GM18867 (cell line): Measurements from ENCODE around the gene PHLDB1.
"Not testable (repeated sequence)": the region's sequence is repeated elsewhere in the genome, so short reads cannot be mapped to it uniquely, and the experiment has no call there.

Experiments
- ATAC-seq: cut with Tn5 transposase; IDR thresholded peaks from one replicate; pipeline ENCODE4 v1.9.1; 2021; ENCODE audit warnings: mild to moderate bottlenecking, moderate library complexity; ENCODE audit not compliant: unreplicated experiment

The PHLDB1 gene

GRCh38 chr11:118682372-118682771 is 75.0 kb downstream of the PHLDB1 start:
- ATAC-seq = no peak

- not testable (repeated sequence) for ATAC-seq
Observed at GRCh38 chr11:118682939-118683338, 75.5 kb downstream of the PHLDB1 start.

GRCh38 chr11:118684187-118684586 is 76.8 kb downstream of the PHLDB1 start:
- ATAC-seq = no peak

- no peak for ATAC-seq
Observed at GRCh38 chr11:118687906-118688305, 80.5 kb downstream of the PHLDB1 start.

- not testable (repeated sequence) for ATAC-seq
Observed at GRCh38 chr11:118688339-118688738, 80.9 kb downstream of the PHLDB1 start.

GRCh38 chr11:118688851-118689502 is 81.6 kb downstream of the PHLDB1 start:
- ATAC-seq = no peak

- no peak for ATAC-seq
Observed at GRCh38 chr11:118689503-118689851, 82.1 kb downstream of the PHLDB1 start.

GRCh38 chr11:118689852-118690552 is 82.6 kb downstream of the PHLDB1 start:
- ATAC-seq = peak; percentile 71

- no peak for ATAC-seq
Observed at GRCh38 chr11:118690553-118691304, 83.3 kb downstream of the PHLDB1 start.

- peak; percentile 41 for ATAC-seq
Observed at GRCh38 chr11:118691926-118692830, 84.8 kb downstream of the PHLDB1 start.

GRCh38 chr11:118694185-118694584 is 86.8 kb downstream of the PHLDB1 start:
- ATAC-seq = no peak

- no peak for ATAC-seq
Observed at GRCh38 chr11:118694771-118695170, 87.4 kb downstream of the PHLDB1 start.

GRCh38 chr11:118696673-118697226 is 89.3 kb downstream of the PHLDB1 start:
- no peak for ATAC-seq

- no peak for ATAC-seq
Observed at GRCh38 chr11:118697346-118697745, 89.9 kb downstream of the PHLDB1 start.

- ATAC-seq = no peak
Observed at GRCh38 chr11:118699506-118700220, 92.2 kb downstream of the PHLDB1 start.

GRCh38 chr11:118703563-118704106 is 96.2 kb downstream of the PHLDB1 start:
- ATAC-seq = no peak

GRCh38 chr11:118705111-118705741 is 97.8 kb downstream of the PHLDB1 start:
- ATAC-seq = no peak

- no peak for ATAC-seq
Observed at GRCh38 chr11:118705791-118706545, 98.6 kb downstream of the PHLDB1 start.

- no peak for ATAC-seq
Observed at GRCh38 chr11:118706546-118706825, 99.1 kb downstream of the PHLDB1 start.
